Natural killer cell (primary cell): ENCODE measurements around the gene BAIAP2. TPM values are rescaled to one million over a fixed set of nuclear protein-coding genes. Genes with fewer than 3 reads are reported as not detected.

ENCODE experiments used
- ATAC-seq, 3 donors: fragments of 150-1000 bp in 2 of 3; fragments of 200-7000 bp in 1 of 3; cut with Tn5 transposase; 1 replicate in 1 of 3; 2 replicates in 2 of 3; pipeline ENCODE4 v1.10.0; 2021; ENCODE audit warnings: mild to moderate bottlenecking in 2 of 3, moderate library complexity in 2 of 3
- DNase-seq, 2 donors: peaks; one replicate each; pipeline versions ENCODE4 v3.0.0 to v3.0.0-alpha.2; 2013 to 2021; ENCODE audit warnings: mixed read lengths in 1 of 2
- H3K27ac ChIP-seq: one replicate; pipeline ENCODE4 v1.5.1; 2013; ENCODE audit warnings: mild to moderate bottlenecking, low read length
- H3K27me3 ChIP-seq: one replicate; pipeline ENCODE4 v1.6.1; 2013; ENCODE audit warnings: low read length; ENCODE audit not compliant: control insufficient read depth, insufficient read depth
- H3K36me3 ChIP-seq: one replicate; pipeline ENCODE4 v1.6.1; 2013; ENCODE audit warnings: low read length; ENCODE audit not compliant: control insufficient read depth, insufficient read depth
- H3K4me1 ChIP-seq: one replicate; pipeline ENCODE4 v1.6.1; 2013; ENCODE audit warnings: low read length; ENCODE audit not compliant: control insufficient read depth, insufficient read depth
- H3K4me3 ChIP-seq: one replicate; pipeline ENCODE4 v1.5.1; 2013; ENCODE audit warnings: low read length
- H3K9me3 ChIP-seq: one replicate; pipeline ENCODE4 v1.6.1; 2013; ENCODE audit warnings: low read length; ENCODE audit not compliant: control insufficient read depth, insufficient read depth
- H3K27ac Mint-ChIP-seq, 2 donors: one replicate each; pipeline ENCODE4 v1.8.0; 2022; ENCODE audit warnings: mild to moderate bottlenecking in 2 of 2, mixed read lengths in 2 of 2, moderate library complexity in 1 of 2
- H3K27me3 Mint-ChIP-seq, 2 donors: one replicate each; pipeline ENCODE4 v1.8.0; 2022; ENCODE audit warnings: low read depth in 2 of 2, mixed read lengths in 2 of 2
- H3K36me3 Mint-ChIP-seq: one replicate; pipeline ENCODE4 v1.8.0; 2022; ENCODE audit warnings: mixed read lengths
- H3K4me1 Mint-ChIP-seq, 2 donors: one replicate each; pipeline ENCODE4 v1.8.0; 2022; ENCODE audit warnings: mixed read lengths in 2 of 2
- H3K4me3 Mint-ChIP-seq: one replicate; pipeline ENCODE4 v1.8.0; 2022; ENCODE audit warnings: mild to moderate bottlenecking, moderate library complexity, mixed read lengths
- H3K9me3 Mint-ChIP-seq, 2 donors: one replicate each; pipeline ENCODE4 v1.8.0; 2022; ENCODE audit warnings: mixed read lengths in 2 of 2
- CTCF ChIP-seq: fragments of 200-600 bp; IDR thresholded peaks from one replicate; pipeline ENCODE4 v1.8.0; 2022; ENCODE audit warnings: antibody characterized with exemption
- WGBS: methylation state at CpG from one replicate; pipeline ENCODE4 v1.1.7; 2013; ENCODE audit warnings: missing lambda C conversion rate; ENCODE audit not compliant: insufficient coverage; 5-methylcytosine and 5-hydroxymethylcytosine counted together
- intact Hi-C: fragments of 100-400 bp; cut with micrococcal nuclease; formaldehyde crosslinking; loops from one replicate; pipeline ENCODE4 v1.14.2; 2022
- total RNA-seq, 4 donors: library from RNA; stranded (reverse); fragments of 120-200 nt in 1 of 4; gene quantifications; one replicate each; pipeline versions ENCODE4 v1.2.3 to v1.2.4, GENCODE V29; 2013 to 2022

Gene BAIAP2
- total RNA-seq, 3 donors from 2014 or later (not counting 1 experiment from before 2014, with no cell fraction given): 6.7 to 12.3 (median 10.4) TPM

DNA sequence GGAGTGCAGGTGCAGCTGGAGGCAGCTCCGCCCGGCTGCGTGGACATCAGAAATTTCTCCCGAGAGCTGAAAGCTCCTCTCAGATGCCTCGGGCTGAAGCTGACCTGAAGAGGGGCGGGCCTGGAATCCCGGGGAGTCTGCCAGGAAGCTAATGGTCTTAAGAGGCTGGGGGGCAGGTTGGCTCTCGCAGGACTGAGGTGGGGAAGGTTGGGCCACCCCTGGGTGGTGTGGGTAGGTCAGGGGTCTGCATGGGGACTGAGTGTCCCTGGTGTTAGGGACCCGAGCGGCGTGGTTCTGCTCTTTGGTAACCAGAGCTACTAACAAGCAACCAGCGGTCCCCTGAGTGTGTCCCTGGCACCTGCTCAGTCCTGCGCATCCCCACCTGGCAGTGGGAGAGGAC is 39.8 kb upstream of the BAIAP2 start:
- H3K9me3 ChIP-seq: no peaks in the 10 kb centered on the region
- no peak overlapping the region for H3K27ac Mint-ChIP-seq
- no peaks in the 10 kb centered on the region for H3K36me3 Mint-ChIP-seq
- intact Hi-C loops: no loop called here
- no peaks in the 10 kb centered on the region for H3K27me3 ChIP-seq
- no peaks in the 10 kb centered on the region for H3K27me3 Mint-ChIP-seq
- no peaks in the 10 kb centered on the region for H3K9me3 Mint-ChIP-seq
- peak in 1 of 2 donors; percentile 4 for DNase-seq
- TF ChIP-seq CTCF: no peak
- no peak overlapping the region for H3K4me3 ChIP-seq
- H3K4me3 Mint-ChIP-seq: no peak overlapping the region
- ATAC-seq: no peak
- peaks cover 64% of the 10 kb centered on the region for H3K4me1 ChIP-seq
- no peak overlapping the region for H3K27ac ChIP-seq
- WGBS: 94% methylated on average over 13 of the region's 13 CpGs
- peaks cover 10 to 23% of the 10 kb centered on the region in 2 donors for H3K4me1 Mint-ChIP-seq
- peaks cover 39% of the 10 kb centered on the region for H3K36me3 ChIP-seq

DNA sequence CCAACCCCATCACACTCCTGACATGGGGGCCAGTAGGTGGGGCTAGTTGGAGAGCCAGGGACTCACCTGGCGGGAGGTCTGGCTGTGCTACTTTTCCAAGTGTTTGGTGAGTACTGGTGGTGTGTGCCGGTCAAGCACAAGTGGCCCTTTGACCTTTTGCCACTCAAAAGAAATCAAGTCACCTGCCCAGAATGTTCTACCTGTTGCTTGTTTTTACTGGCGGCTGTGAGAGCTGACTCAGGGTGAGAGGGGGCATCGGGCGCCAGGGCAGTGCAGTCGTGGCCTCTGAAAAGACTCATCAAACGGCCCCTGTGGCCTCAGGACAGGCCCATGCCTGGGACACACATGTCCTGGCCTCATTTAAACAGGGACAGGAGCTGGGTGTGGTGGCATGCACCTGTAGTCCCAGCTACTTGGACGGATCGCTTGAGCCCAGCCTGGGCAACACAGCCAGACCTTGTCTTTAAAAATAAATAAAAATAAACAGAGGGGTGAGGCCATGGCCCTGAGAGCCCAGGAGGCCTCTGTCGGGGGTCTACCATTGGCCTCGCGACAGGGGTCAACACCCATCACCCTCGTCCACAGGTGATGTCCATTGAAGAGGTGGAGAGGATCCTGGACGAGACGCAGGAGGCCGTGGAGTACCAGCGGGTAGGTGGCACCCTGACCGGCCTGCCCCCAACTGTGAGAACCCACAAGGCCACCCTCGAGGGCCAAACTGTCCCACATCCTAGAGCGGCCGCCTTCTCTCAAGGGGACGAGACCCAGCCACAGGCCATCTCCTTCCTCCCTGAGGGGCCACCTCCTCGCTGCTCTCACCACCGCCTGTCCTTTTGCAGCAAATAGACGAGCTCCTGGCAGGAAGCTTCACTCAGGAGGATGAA is 38.3 kb upstream of the BAIAP2 start:
- intact Hi-C loops: no loop called here
- H3K36me3 Mint-ChIP-seq: no peaks in the 10 kb centered on the region
- H3K36me3 ChIP-seq: peaks cover 39% of the 10 kb centered on the region
- 92% methylated on average over 24 of the region's 25 CpGs for WGBS
- H3K9me3 ChIP-seq: no peaks in the 10 kb centered on the region
- no peaks in the 10 kb centered on the region for H3K27me3 ChIP-seq
- ATAC-seq: peak in 1 of 3 donors; percentile 12
- H3K4me3 Mint-ChIP-seq: peak overlapping the region; percentile 21
- peaks cover 10 to 22% of the 10 kb centered on the region in 2 donors for H3K4me1 Mint-ChIP-seq
- no peak for DNase-seq
- no peak for TF ChIP-seq CTCF
- peaks cover 55% of the 10 kb centered on the region for H3K4me1 ChIP-seq
- H3K27ac ChIP-seq: peak overlapping the region; percentile 60
- no peaks in the 10 kb centered on the region for H3K27me3 Mint-ChIP-seq
- no peaks in the 10 kb centered on the region for H3K9me3 Mint-ChIP-seq
- H3K4me3 ChIP-seq: no peak overlapping the region
- H3K27ac Mint-ChIP-seq: peak overlapping the region; percentile 51 to 73

DNA sequence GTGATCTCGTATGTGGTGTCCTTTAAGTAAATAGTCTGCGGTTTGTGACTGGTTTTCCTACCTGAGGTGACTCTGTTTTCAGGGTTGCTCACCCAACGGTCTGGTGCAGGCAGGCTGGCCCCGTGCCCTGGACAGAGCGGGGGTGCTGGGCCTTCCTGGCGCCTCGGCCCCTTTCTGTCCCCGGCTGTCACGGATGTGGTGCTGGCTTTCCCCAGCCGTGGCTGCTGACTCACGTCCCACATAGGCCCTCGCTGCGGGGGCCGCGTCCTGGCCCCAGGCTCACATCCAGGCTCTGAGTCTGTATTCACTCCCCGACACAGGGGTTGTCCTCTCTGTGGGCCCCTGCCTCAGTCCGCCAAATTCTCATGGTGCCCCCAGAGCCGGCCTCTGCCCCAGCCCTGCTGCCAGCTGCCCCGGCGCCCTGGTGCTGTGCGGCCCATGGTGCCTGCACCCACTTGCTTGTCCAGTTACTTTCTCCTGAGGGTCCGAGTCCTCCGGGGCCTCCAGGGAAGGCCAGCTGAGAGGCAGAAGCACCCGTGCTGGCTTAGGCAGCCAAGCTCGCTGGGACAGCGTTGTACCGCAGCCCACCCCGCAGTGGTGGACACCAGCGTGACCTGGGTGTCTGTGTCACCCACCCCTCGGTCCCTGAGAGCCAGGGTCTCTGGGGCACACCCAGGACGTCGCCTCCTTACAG is 37.4 kb upstream of the BAIAP2 start:
- ATAC-seq (peak; percentile 75 to 82 (median 78)), DNase-seq (peak in 1 of 2 donors; percentile 39)
- WGBS: 89% methylated on average over 32 of the region's 32 CpGs
- H3K9me3 ChIP-seq: no peaks in the 10 kb centered on the region
- peaks cover 9 to 20% of the 10 kb centered on the region in 2 donors for H3K4me1 Mint-ChIP-seq
- peak overlapping the region; percentile 51 to 82 for H3K27ac Mint-ChIP-seq
- no peak overlapping the region for H3K4me3 ChIP-seq
- TF ChIP-seq CTCF: no peak
- peaks cover 39% of the 10 kb centered on the region for H3K36me3 ChIP-seq
- peak overlapping the region; percentile 13 for H3K4me3 Mint-ChIP-seq
- peak overlapping the region; percentile 60 for H3K27ac ChIP-seq
- H3K4me1 ChIP-seq: peaks cover 56% of the 10 kb centered on the region
- intact Hi-C loops: no loop called here
- no peaks in the 10 kb centered on the region for H3K9me3 Mint-ChIP-seq
- no peaks in the 10 kb centered on the region for H3K27me3 Mint-ChIP-seq
- no peaks in the 10 kb centered on the region for H3K36me3 Mint-ChIP-seq
- H3K27me3 ChIP-seq: peaks cover 2% of the 10 kb centered on the region
